Spleen (tissue), 11 donors: ENCODE data around the gene IL23A. TPM values are rescaled to one million over a fixed set of nuclear protein-coding genes. Genes with fewer than 3 reads are reported as not detected.

ENCODE experiments used
- DNase-seq: peaks from one replicate; pipeline ENCODE4 v3.0.0-alpha.2; 2020
- H3K27ac ChIP-seq, 8 donors: fragments of 200-600 bp; sonication (generic) in 7 of 8; 1 replicate in 4 of 8; 2 replicates in 4 of 8; pipeline versions ENCODE4 v1.5.0 to v1.8.0; 2016 to 2021; ENCODE audit warnings: inconsistent platforms in 4 of 8, mild to moderate bottlenecking in 4 of 8, moderate library complexity in 1 of 8
- H3K27me3 ChIP-seq, 7 donors: fragments of 200-600 bp; sonication (generic) in 6 of 7; replicated peaks in 1 of 7; 1 replicate in 4 of 7; 2 replicates in 3 of 7; pipeline versions ENCODE4 v1.5.0 to v1.8.0; 2016 to 2021; ENCODE audit warnings: inconsistent platforms in 3 of 7, mild to moderate bottlenecking in 1 of 7
- H3K36me3 ChIP-seq, 6 donors: fragments of 200-600 bp; sonication (generic) in 5 of 6; 1 replicate in 4 of 6; 2 replicates in 2 of 6; pipeline versions ENCODE4 v1.5.0 to v1.8.0; 2016 to 2021; ENCODE audit warnings: inconsistent platforms in 2 of 6
- H3K4me1 ChIP-seq, 6 donors: fragments of 200-600 bp; sonication (generic) in 5 of 6; 1 replicate in 3 of 6; 2 replicates in 3 of 6; pipeline versions ENCODE4 v1.5.0 to v1.8.0; 2016 to 2021; ENCODE audit warnings: inconsistent platforms in 3 of 6
- H3K4me3 ChIP-seq, 8 donors: fragments of 200-600 bp; sonication (generic) in 7 of 8; 1 replicate in 4 of 8; 2 replicates in 4 of 8; pipeline versions ENCODE4 v1.5.0 to v1.8.0; 2016 to 2021; ENCODE audit warnings: inconsistent platforms in 4 of 8, mild to moderate bottlenecking in 4 of 8, moderate library complexity in 2 of 8
- H3K9me3 ChIP-seq, 8 donors: fragments of 200-600 bp; sonication (generic) in 7 of 8; 1 replicate in 4 of 8; 2 replicates in 4 of 8; pipeline versions ENCODE4 v1.5.0 to v1.8.0; 2016 to 2021; ENCODE audit warnings: inconsistent platforms in 4 of 8
- CTCF ChIP-seq, 11 experiments: fragments of 200-600 bp in 7 of 11; fragments of 450-650 bp in 4 of 11; sonication (generic) in 4 of 11; IDR thresholded peaks in 8 of 11; conservative IDR thresholded peaks in 3 of 11; 1 replicate in 7 of 11; 2 replicates in 4 of 11; pipeline versions ENCODE4 v1.4.0 to v1.8.0; 2016 to 2021; ENCODE audit warnings: antibody characterized with exemption in 11 of 11, inconsistent platforms in 4 of 11, mild to moderate bottlenecking in 1 of 11
- POLR2A ChIP-seq, 3 donors: fragments of 450-650 bp; IDR thresholded peaks; one replicate each; pipeline ENCODE4 v1.5.1; 2017; ENCODE audit warnings: antibody characterized with exemption in 3 of 3, mild to moderate bottlenecking in 1 of 3
- POLR2AphosphoS5 ChIP-seq, 3 donors: sonication (generic); formaldehyde crosslinking; IDR thresholded peaks; one replicate each; pipeline ENCODE4 v1.5.1; 2017; ENCODE audit warnings: antibody characterized with exemption in 3 of 3
- WGBS, 5 donors: extraction: QIAGEN DNeasy Blood & Tissue Kit in 3 of 5; methylation state at CpG; one replicate each; pipeline versions ENCODE4 v1.1.5 to v1.1.7; 2013 to 2018; 5-methylcytosine and 5-hydroxymethylcytosine counted together
- intact Hi-C: fragments of 100-400 bp; cut with DNase I; formaldehyde crosslinking; loops from one replicate; pipeline ENCODE4 v1.15.0; 2023; ENCODE audit warnings: low total_unique reads
- polyA plus RNA-seq, 3 donors: library from polyadenylated mRNA; stranded (reverse); fragments of 200-250 nt; gene quantifications; one replicate each; pipeline ENCODE4 v1.2.1, GENCODE V29; 2013
- total RNA-seq, 7 donors: library from RNA; depleted of rRNA in 3 of 7; stranded (reverse); fragments of >200 nt in 3 of 7; fragmentation: NEBNext Ultra II Directional in 4 of 7; extraction: Animal tissue kit (Norgen Biotek cat#: 25700) in 4 of 7; gene quantifications; one replicate each; pipeline versions ENCODE4 v1.1.0 to v1.2.1, GENCODE V29; 2016 to 2021
- donor health status: healthy with polysubstance abuse.
- donor health status: DM: no; HTN: no; CAD: no; lungs with moderate emphysema.
- donor health status: DM: no; HTN: no; CAD: no.
- donor health status: Bipolar disorder and iron deficiency.
- donor health status: healthy.
- donor health status: DM: no; HTN: no; CAD: no.
- donor health status: DM: yes; HTN: yes; CAD: no.

The IL23A gene
- total and polyA plus RNA-seq, 10 donors, result 1.1 to 4.5 (median 2.2) TPM

DNA sequence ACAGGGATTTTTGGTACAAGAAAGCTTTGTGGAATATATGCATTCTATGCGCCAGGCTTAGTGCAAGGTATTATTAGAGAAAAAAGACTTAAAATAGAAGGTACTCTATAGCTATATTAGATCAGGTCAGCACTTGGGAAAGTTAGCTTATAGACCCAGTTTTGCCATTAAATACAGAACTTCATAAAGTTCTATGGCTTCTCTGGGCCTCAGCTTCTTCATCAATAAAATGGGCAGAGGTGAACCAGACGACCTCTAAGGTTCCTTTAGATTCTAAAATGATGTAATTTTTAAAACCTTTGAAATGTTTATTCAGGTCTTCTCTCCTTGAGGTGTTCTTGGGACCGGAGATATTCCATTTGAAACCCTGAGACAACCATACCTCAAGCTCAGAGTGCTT is 30.0 kb upstream of the IL23A start:
- Histone ChIP-seq H3K36me3 (peaks cover 0 to 100% (median 34%) of the 10 kb centered on the region in 6 donors), H3K4me1 (peaks cover 0 to 1% (median 0%) of the 10 kb centered on the region in 6 donors), H3K27ac (no peak overlapping the region), H3K9me3 (no peaks in the 10 kb centered on the region), H3K27me3 (no peaks in the 10 kb centered on the region), H3K4me3 (no peak overlapping the region)
- 86 to 92% (median 90%) methylated on average over 3 of the region's 3 CpGs for WGBS, 5 donors
- TF ChIP-seq POLR2AphosphoS5 (IDR thresholded peaks at IDR 0.05) (no peak), POLR2A (IDR thresholded peaks at IDR 0.05) (no peak), CTCF (IDR thresholded peaks at IDR 0.05 in 8 of 11, conservative IDR thresholded peaks at IDR 0.05 in 3 of 11) (no peak)
- no peak for DNase-seq
- intact Hi-C loops, result no loop called here

GRCh38 chr12:56311003-56311402 is 27.7 kb upstream of the IL23A start:
- intact Hi-C loops, result no loop called here
- no peak overlapping the region for H3K4me3 ChIP-seq
- no peak overlapping the region for H3K27ac ChIP-seq
- H3K4me1 ChIP-seq, result peaks cover 3 to 18% (median 13%) of the 10 kb centered on the region in 6 donors
- H3K36me3 ChIP-seq, result peaks cover 0 to 89% (median 33%) of the 10 kb centered on the region in 6 donors
- TF ChIP-seq POLR2AphosphoS5 (IDR thresholded peaks at IDR 0.05) (no peak), POLR2A (IDR thresholded peaks at IDR 0.05) (no peak), CTCF (IDR thresholded peaks at IDR 0.05 in 8 of 11, conservative IDR thresholded peaks at IDR 0.05 in 3 of 11) (no peak)
- H3K27me3 ChIP-seq, result no peaks in the 10 kb centered on the region
- WGBS, 5 donors, result 94 to 96% (median 95%) methylated on average over 12 of the region's 12 CpGs
- DNase-seq, result no peak
- no peaks in the 10 kb centered on the region for H3K9me3 ChIP-seq

GRCh38 chr12:56315249-56315621 is 23.4 kb upstream of the IL23A start:
- Histone ChIP-seq H3K9me3 (no peaks in the 10 kb centered on the region), H3K27me3 (no peaks in the 10 kb centered on the region), H3K4me1 (peaks cover 6 to 30% (median 21%) of the 10 kb centered on the region in 6 donors), H3K36me3 (peaks cover 0 to 71% (median 28%) of the 10 kb centered on the region in 6 donors), H3K27ac (peak overlapping the region; percentile 91 to 97 (median 95)), H3K4me3 (peak overlapping the region; percentile 68 to 99 (median 78))
- 1 to 8% (median 1%) methylated on average over 6 to 11 of the region's 11 CpGs for WGBS, 5 donors
- intact Hi-C loops, result no loop called here
- no peak for DNase-seq
- TF ChIP-seq POLR2AphosphoS5 (IDR thresholded peaks at IDR 0.05) (no peak), CTCF (IDR thresholded peaks at IDR 0.05 in 8 of 11, conservative IDR thresholded peaks at IDR 0.05 in 3 of 11) (no peak), POLR2A (IDR thresholded peaks at IDR 0.05) (no peak)

GRCh38 chr12:56315622-56316473 is 22.8 kb upstream of the IL23A start, which contains the start of gene CNPY2:
Gene CNPY2, minus strand, starts transcription at chr12:56315988. Its CDS starts 771 bp downstream, at chr12:56315217.
- Histone ChIP-seq H3K36me3 (peaks cover 0 to 71% (median 26%) of the 10 kb centered on the region in 6 donors), H3K27me3 (no peaks in the 10 kb centered on the region), H3K4me3 (peak within 1 kb of the TSS; percentile 68 to 99 (median 78)), H3K27ac (peak within 1 kb of the TSS; percentile 91 to 97 (median 95)), H3K9me3 (no peaks in the 10 kb centered on the region), H3K4me1 (peaks cover 6 to 30% (median 21%) of the 10 kb centered on the region in 6 donors)
- peak in 6 of 11 experiments; percentile 21 to 52 (median 41) for TF ChIP-seq CTCF (IDR thresholded peaks at IDR 0.05 in 8 of 11, conservative IDR thresholded peaks at IDR 0.05 in 3 of 11)
- peak; percentile 90 to 96 (median 93) for TF ChIP-seq POLR2AphosphoS5 (IDR thresholded peaks at IDR 0.05)
- peak in 1 of 3 donors; percentile 82 for TF ChIP-seq POLR2A (IDR thresholded peaks at IDR 0.05)
- DNase-seq, result peak; percentile 99
- intact Hi-C loops, result no loop called here
- 0% methylated on average over 36 to 62 of the region's 62 CpGs for WGBS, 5 donors
